Measurements from ENCODE around the gene NFATC2.
"Not testable (repeated sequence)": the region's sequence is repeated elsewhere in the genome, so short reads cannot be mapped to it uniquely, and the experiment has no call there.

NFATC2 gene

GRCh38 chr20:51469578-51470498 lies 72.7 kb downstream of the NFATC2 start:
- DNase-seq = no peak

GRCh38 chr20:51469046-51469445 lies 73.5 kb downstream of the NFATC2 start:
- DNase-seq = no peak

GRCh38 chr20:51468636-51469035 lies 73.9 kb downstream of the NFATC2 start:
- no peak for DNase-seq

GRCh38 chr20:51467956-51468626 lies 74.4 kb downstream of the NFATC2 start:
- no peak for DNase-seq

GRCh38 chr20:51463998-51464397 lies 78.5 kb downstream of the NFATC2 start:
- no peak for DNase-seq

- no peak for DNase-seq
Measured at GRCh38 chr20:51463560-51463959, 79.0 kb downstream of the NFATC2 start.

- DNase-seq = peak; percentile 63
Measured at GRCh38 chr20:51462566-51463276, 79.8 kb downstream of the NFATC2 start.

GRCh38 chr20:51461846-51462245 lies 80.7 kb downstream of the NFATC2 start:
- DNase-seq = not testable (repeated sequence)

GRCh38 chr20:51461306-51461705 lies 81.2 kb downstream of the NFATC2 start:
- no peak for DNase-seq

GRCh38 chr20:51460569-51461265 lies 81.8 kb downstream of the NFATC2 start:
- no peak for DNase-seq

GRCh38 chr20:51460163-51460562 lies 82.4 kb downstream of the NFATC2 start:
- no peak for DNase-seq

GRCh38 chr20:51458751-51459439 lies 83.6 kb downstream of the NFATC2 start:
- DNase-seq = no peak

- DNase-seq = no peak
Measured at GRCh38 chr20:51457533-51457932, 85.0 kb downstream of the NFATC2 start.

- DNase-seq = peak; percentile 97
Measured at GRCh38 chr20:51456511-51457509, 85.7 kb downstream of the NFATC2 start.

- no peak for DNase-seq
Measured at GRCh38 chr20:51454250-51454865, 88.2 kb downstream of the NFATC2 start.

GRCh38 chr20:51452734-51453365 lies 89.7 kb downstream of the NFATC2 start:
- no peak for DNase-seq

GRCh38 chr20:51452091-51452613 lies 90.4 kb downstream of the NFATC2 start:
- DNase-seq = no peak

- no peak for DNase-seq
Measured at GRCh38 chr20:51451484-51451883, 91.0 kb downstream of the NFATC2 start.

- DNase-seq = no peak
Measured at GRCh38 chr20:51450984-51451383, 91.5 kb downstream of the NFATC2 start.

All from fibroblast of skin of abdomen (primary cell).